ENCODE data around the gene ARHGEF28. TPM values are rescaled to one million over a fixed set of nuclear protein-coding genes. Genes with fewer than 3 reads are reported as not detected.

The ARHGEF28 gene
- total RNA-seq, 4 donors from 2014 or later: 0.52 to 1.2 (median 0.98) TPM

- no peak for ATAC-seq
Measured at GRCh38 chr5:73687357-73687756, 61.4 kb downstream of the ARHGEF28 start.

DNA sequence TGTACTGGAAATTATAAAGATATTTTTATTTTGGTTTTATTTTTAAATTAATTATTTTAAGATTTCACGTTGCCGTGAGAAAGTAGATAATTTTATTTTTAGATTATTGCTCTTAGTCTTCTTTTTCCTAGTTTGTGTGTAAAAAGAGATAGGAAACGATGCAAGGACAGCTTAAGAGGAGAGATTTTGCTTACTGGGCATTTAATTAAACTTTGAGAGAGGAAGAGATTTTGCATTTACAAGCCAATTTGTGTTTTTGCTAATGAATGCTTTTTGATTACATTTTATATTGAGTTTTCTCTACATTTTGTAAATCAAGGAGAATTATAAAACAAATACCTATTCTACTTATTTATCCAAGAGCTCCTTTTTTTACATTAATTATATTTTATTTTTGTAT is 64.0 kb downstream of the ARHGEF28 start:
- Histone ChIP-seq H3K36me3 (no peaks in the 10 kb centered on the region), H3K9me3 (no peaks in the 10 kb centered on the region), H3K4me3 (no peak overlapping the region), H3K4me1 (no peaks in the 10 kb centered on the region), H3K27ac (no peak overlapping the region), H3K27me3 (no peaks in the 10 kb centered on the region)
- ATAC-seq: no peak
- DNase-seq: no peak
- in situ Hi-C loops (cut with MboI; ENCODE audit: low sequenced_read_pairs in 4 of 4) (no loop called here), intact Hi-C loops (cut with DNase I; ENCODE audit: low total_unique reads) (no loop called here)
- no peak for TF ChIP-seq CTCF (IDR thresholded peaks at IDR 0.05 in 4 of 5, conservative IDR thresholded peaks at IDR 0.05 in 1 of 5)
- no peak for TF ChIP-seq POLR2A (IDR thresholded peaks at IDR 0.05)

More at GRCh38 chr5:73687357-73687756, 61.4 kb downstream of the ARHGEF28 start:
- no peaks in the 10 kb centered on the region for H3K36me3 ChIP-seq
- no peak for TF ChIP-seq CTCF (IDR thresholded peaks at IDR 0.05 in 4 of 5, conservative IDR thresholded peaks at IDR 0.05 in 1 of 5)
- no peak for TF ChIP-seq POLR2A (IDR thresholded peaks at IDR 0.05)
- H3K4me3 ChIP-seq: no peak overlapping the region
- no peaks in the 10 kb centered on the region for H3K27me3 ChIP-seq
- no peaks in the 10 kb centered on the region for H3K4me1 ChIP-seq
- no peak overlapping the region for H3K27ac ChIP-seq
- H3K9me3 ChIP-seq: no peaks in the 10 kb centered on the region
- intact Hi-C loops (cut with DNase I; ENCODE audit: low total_unique reads): no loop called here
- DNase-seq: no peak
- in situ Hi-C loops (cut with MboI; ENCODE audit: low sequenced_read_pairs in 4 of 4): no loop called here

DNA sequence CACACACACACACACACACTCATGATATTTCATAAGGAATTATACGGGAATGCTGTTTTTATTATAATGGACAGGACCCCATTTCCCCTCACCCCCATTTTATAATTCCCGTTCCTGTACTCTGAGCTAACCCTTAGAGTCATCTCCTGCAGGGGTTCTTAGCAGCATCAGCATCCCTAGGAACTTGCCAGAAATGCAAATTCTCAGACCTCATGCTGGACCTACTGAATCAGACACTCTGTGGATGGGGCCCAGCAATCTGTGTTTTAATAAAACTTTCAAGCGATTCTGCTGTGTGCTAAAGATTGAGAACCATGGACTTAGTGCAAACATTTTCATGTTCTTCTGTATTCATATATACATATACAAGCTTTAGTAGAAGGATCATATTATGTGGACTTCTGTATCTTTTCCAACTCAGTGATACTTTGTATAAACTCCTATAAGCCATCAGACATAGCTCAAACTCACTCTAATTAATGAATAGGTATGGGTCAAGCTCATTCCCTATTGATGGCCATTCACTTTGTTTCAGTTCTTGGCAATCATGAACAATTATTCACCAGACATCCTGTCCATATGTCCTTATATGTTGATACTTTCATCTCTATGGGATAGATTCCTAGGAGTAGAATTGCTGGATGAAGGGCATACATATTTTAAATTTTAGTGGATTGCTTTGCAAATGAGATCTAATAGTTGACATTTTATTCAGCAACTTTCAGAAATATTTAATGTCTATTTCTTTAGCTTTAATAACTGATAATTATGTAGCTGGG is 65.5 kb downstream of the ARHGEF28 start:
- no peak overlapping the region for H3K4me3 ChIP-seq
- in situ Hi-C loops (cut with MboI; ENCODE audit: low sequenced_read_pairs in 4 of 4): no loop called here
- H3K4me1 ChIP-seq: no peaks in the 10 kb centered on the region
- no peak for DNase-seq
- no peak for ATAC-seq
- no peaks in the 10 kb centered on the region for H3K27me3 ChIP-seq
- no peak overlapping the region for H3K27ac ChIP-seq
- H3K9me3 ChIP-seq: no peaks in the 10 kb centered on the region
- H3K36me3 ChIP-seq: no peaks in the 10 kb centered on the region
- intact Hi-C loops (cut with DNase I; ENCODE audit: low total_unique reads): loop anchor here (2.0 kb wide), 1 partner anchor 101 kb away; no protein-coding TSS in a partner anchor
- TF ChIP-seq CTCF (IDR thresholded peaks at IDR 0.05 in 4 of 5, conservative IDR thresholded peaks at IDR 0.05 in 1 of 5): no peak

DNA sequence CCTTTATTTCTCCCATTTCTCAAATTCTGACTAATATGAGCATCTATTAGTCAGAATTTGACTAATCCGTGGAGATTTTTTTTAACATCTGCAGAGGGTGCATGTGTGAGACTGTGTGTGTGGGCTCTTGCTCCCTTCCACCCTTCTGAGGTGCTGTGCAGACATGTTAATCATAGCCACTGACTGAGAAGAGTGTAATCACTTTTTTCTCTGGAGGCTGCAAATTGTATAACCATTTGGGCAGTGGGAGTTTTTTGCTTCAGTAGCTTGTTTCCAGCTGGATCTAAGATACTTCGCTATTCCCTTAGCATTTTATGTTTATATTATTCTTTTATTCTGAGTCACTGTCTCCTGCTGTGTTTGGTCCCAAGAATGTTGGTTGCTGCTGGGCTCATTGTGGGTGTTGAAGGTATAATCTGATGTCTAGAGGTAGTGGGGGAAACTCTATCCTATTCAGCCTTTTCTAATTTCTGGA is 66.2 kb downstream of the ARHGEF28 start:
- no peaks in the 10 kb centered on the region for H3K4me1 ChIP-seq
- H3K27me3 ChIP-seq: no peaks in the 10 kb centered on the region
- no peak overlapping the region for H3K27ac ChIP-seq
- TF ChIP-seq CTCF (IDR thresholded peaks at IDR 0.05 in 4 of 5, conservative IDR thresholded peaks at IDR 0.05 in 1 of 5): no peak
- TF ChIP-seq POLR2A (IDR thresholded peaks at IDR 0.05): no peak
- no peaks in the 10 kb centered on the region for H3K36me3 ChIP-seq
- no peak overlapping the region for H3K4me3 ChIP-seq
- H3K9me3 ChIP-seq: no peaks in the 10 kb centered on the region
- ATAC-seq (no peak), DNase-seq (no peak)
- in situ Hi-C loops (cut with MboI; ENCODE audit: low sequenced_read_pairs in 4 of 4) (no loop called here), intact Hi-C loops (cut with DNase I; ENCODE audit: low total_unique reads) (loop anchor here (2.0 kb wide), 1 partner anchor 101 kb away; no protein-coding TSS in a partner anchor)
